HEK293 (cell line): ENCODE results near the gene ILK.

Source experiments
- CTCF ChIA-PET: fragments of 350-600 bp; formaldehyde crosslinking; extraction: SDS; loops from one replicate; lab custom pipeline; 2021; ENCODE audit warnings: antibody characterized with exemption; lab: Yijun Ruan, JAX
- POLR2A ChIA-PET: fragments of 300-600 bp; formaldehyde crosslinking; extraction: SDS; loops from one replicate; lab custom pipeline; 2020; ENCODE audit warnings: antibody characterized with exemption, inconsistent platforms; lab: Yijun Ruan, JAX
- H3K27ac ChIP-seq: fragments of 200-500 bp; sonication (Bioruptor generic); 2 replicates; pipeline ENCODE4 v1.5.1; 2014; ENCODE audit warnings: low read depth, low read length, control low read depth, inconsistent platforms; ENCODE audit errors: extremely low read depth
- H3K36me3 ChIP-seq, 2 experiments: fragments of 200-500 bp in 1 of 2; sonication (Bioruptor generic) in 1 of 2; 1 replicate in 1 of 2; 2 replicates in 1 of 2; pipeline ENCODE4 v1.5.1; 2014 to 2017; ENCODE audit warnings: inconsistent platforms in 2 of 2, low read length in 2 of 2; ENCODE audit not compliant: control insufficient read depth in 2 of 2, insufficient read depth in 1 of 2
- H3K4me1 ChIP-seq: fragments of 200-500 bp; sonication (Bioruptor generic); 2 replicates; pipeline ENCODE4 v1.5.1; 2014; ENCODE audit warnings: mild to moderate bottlenecking, low read length, inconsistent platforms; ENCODE audit not compliant: control insufficient read depth, insufficient read depth
- H3K4me3 ChIP-seq: 2 replicates; pipeline ENCODE4 v1.5.1; 2011; ENCODE audit warnings: low read depth, mild to moderate bottlenecking, control low read depth, low read length, moderate library complexity
- H3K9me3 ChIP-seq: fragments of 200-500 bp; sonication (Bioruptor generic); 2 replicates; pipeline ENCODE4 v1.5.1; 2014; ENCODE audit warnings: low read depth, low read length, inconsistent platforms; ENCODE audit not compliant: control insufficient read depth, insufficient read depth
- GLIS2 ChIP-seq: fragments of 450-650 bp; formaldehyde crosslinking; IDR thresholded peaks from 2 replicates; pipeline ENCODE4 v1.5.1; 2016; ENCODE audit warnings: missing biosample characterization, missing genetic modification characterization
- INSM2 ChIP-seq: fragments of 450-650 bp; formaldehyde crosslinking; IDR thresholded peaks from 2 replicates; pipeline ENCODE4 v1.5.1; 2016; ENCODE audit warnings: missing biosample characterization, missing genetic modification characterization
- KLF9 ChIP-seq: fragments of 450-650 bp; formaldehyde crosslinking; IDR thresholded peaks from 2 replicates; pipeline ENCODE4 v1.5.1; 2016; ENCODE audit warnings: missing biosample characterization, missing genetic modification characterization, low read depth
- TCF7L2 ChIP-seq: IDR thresholded peaks from 2 replicates; pipeline ENCODE4 v1.6.1; 2011; ENCODE audit warnings: low read depth, mild to moderate bottlenecking, inconsistent platforms, low read length, moderate library complexity, borderline replicate concordance
- ZBTB8A ChIP-seq: fragments of 450-650 bp; formaldehyde crosslinking; IDR thresholded peaks from 2 replicates; pipeline ENCODE4 v1.5.1; 2016; ENCODE audit warnings: missing biosample characterization, missing genetic modification characterization
- ZNF112 ChIP-seq: fragments of 450-650 bp; formaldehyde crosslinking; IDR thresholded peaks from 2 replicates; pipeline ENCODE4 v1.5.0; 2017; ENCODE audit warnings: missing biosample characterization, missing genetic modification characterization
- ZNF280D ChIP-seq: fragments of 450-650 bp; formaldehyde crosslinking; IDR thresholded peaks from 2 replicates; pipeline ENCODE4 v1.5.1; 2016; ENCODE audit warnings: missing biosample characterization, missing genetic modification characterization
- ZNF37A ChIP-seq: fragments of 450-650 bp; IDR thresholded peaks from 2 replicates; pipeline ENCODE4 v1.5.1; 2018; ENCODE audit warnings: missing biosample characterization, missing genetic modification characterization
- ZNF514 ChIP-seq: fragments of 450-650 bp; formaldehyde crosslinking; IDR thresholded peaks from 2 replicates; pipeline ENCODE4 v1.5.1; 2016; ENCODE audit warnings: missing biosample characterization, missing genetic modification characterization
- ZNF518A ChIP-seq: fragments of 450-650 bp; formaldehyde crosslinking; conservative IDR thresholded peaks from 2 replicates; pipeline ENCODE4 v1.5.1; 2016; ENCODE audit warnings: low read depth, missing biosample characterization, missing genetic modification characterization
- ZNF548 ChIP-seq: fragments of 450-650 bp; formaldehyde crosslinking; IDR thresholded peaks from 2 replicates; pipeline ENCODE4 v1.5.1; 2016; ENCODE audit warnings: missing biosample characterization, missing genetic modification characterization
- ZNF549 ChIP-seq: fragments of 450-650 bp; IDR thresholded peaks from 2 replicates; pipeline ENCODE4 v1.5.1; 2018; ENCODE audit warnings: missing biosample characterization, missing genetic modification characterization, mild to moderate bottlenecking, inconsistent platforms, moderate library complexity
- ZNF596 ChIP-seq: fragments of 450-650 bp; IDR thresholded peaks from 2 replicates; pipeline ENCODE4 v1.5.0; 2018; ENCODE audit warnings: missing biosample characterization, mild to moderate bottlenecking, missing genetic modification characterization, moderate library complexity
- ZNF629 ChIP-seq: fragments of 450-650 bp; formaldehyde crosslinking; IDR thresholded peaks from 2 replicates; pipeline ENCODE4 v1.5.1; 2017; ENCODE audit warnings: missing biosample characterization, missing genetic modification characterization
- ZNF658 ChIP-seq: fragments of 450-650 bp; formaldehyde crosslinking; IDR thresholded peaks from 2 replicates; pipeline ENCODE4; 2016; ENCODE audit warnings: missing biosample characterization, missing genetic modification characterization
- ZNF777 ChIP-seq: fragments of 450-650 bp; formaldehyde crosslinking; IDR thresholded peaks from 2 replicates; pipeline ENCODE4 v1.5.1; 2017; ENCODE audit warnings: missing biosample characterization, missing genetic modification characterization, borderline replicate concordance
- ZNF785 ChIP-seq: fragments of 450-650 bp; formaldehyde crosslinking; IDR thresholded peaks from 2 replicates; pipeline ENCODE4 v1.5.1; 2016; ENCODE audit warnings: missing biosample characterization, missing genetic modification characterization
- ZSCAN16 ChIP-seq: fragments of 450-650 bp; formaldehyde crosslinking; IDR thresholded peaks from 2 replicates; pipeline ENCODE4 v1.5.1; 2016; ENCODE audit warnings: missing biosample characterization, missing genetic modification characterization

Gene ILK

GRCh38 chr11:6615046-6615445 lies 11.5 kb downstream of the ILK start:
- no peak for TF ChIP-seq ZNF785 (tag by site-specific recombination)
- TF ChIP-seq ZNF629, result no peak
- TF ChIP-seq ZNF777 (tag by site-specific recombination), result no peak
- no peak for TF ChIP-seq ZNF112 (tag by site-specific recombination)
- no peak for TF ChIP-seq ZBTB8A
- TF ChIP-seq ZNF280D (tag by site-specific recombination), result no peak
- no peak for TF ChIP-seq KLF9 (tag by site-specific recombination)
- no peak for TF ChIP-seq TCF7L2
- no peak for TF ChIP-seq ZNF596 (tag by site-specific recombination)
- no peak for TF ChIP-seq ZNF658 (tag by site-specific recombination)
- no peak for TF ChIP-seq ZNF518A (tag by site-specific recombination)
- no peak for TF ChIP-seq INSM2 (tag by site-specific recombination)
- no peak for TF ChIP-seq ZNF549 (tag by site-specific recombination)
- TF ChIP-seq ZSCAN16, result no peak
- TF ChIP-seq ZNF514, result no peak
- TF ChIP-seq ZNF37A (tag by site-specific recombination), result no peak
- no peak for TF ChIP-seq GLIS2
- no peak for TF ChIP-seq ZNF548 (tag by site-specific recombination)
- H3K9me3 ChIP-seq, result no peaks in the 10 kb centered on the region
- 0 out of 2 replicates have a peak, but pooled peaks cover 4% of the 10 kb centered on the region for H3K4me1 ChIP-seq
- no peak overlapping the region for H3K4me3 ChIP-seq
- ChIA-PET CTCF (no interaction called here), POLR2A (no interaction called here)
- H3K27ac ChIP-seq, result no peak overlapping the region
- H3K36me3 ChIP-seq, result peaks cover 0 to 52% of the 10 kb centered on the region in 2 experiments; a peak in 1 of 3 replicates
